ENCODE data around the gene TOMM6.

DNA sequence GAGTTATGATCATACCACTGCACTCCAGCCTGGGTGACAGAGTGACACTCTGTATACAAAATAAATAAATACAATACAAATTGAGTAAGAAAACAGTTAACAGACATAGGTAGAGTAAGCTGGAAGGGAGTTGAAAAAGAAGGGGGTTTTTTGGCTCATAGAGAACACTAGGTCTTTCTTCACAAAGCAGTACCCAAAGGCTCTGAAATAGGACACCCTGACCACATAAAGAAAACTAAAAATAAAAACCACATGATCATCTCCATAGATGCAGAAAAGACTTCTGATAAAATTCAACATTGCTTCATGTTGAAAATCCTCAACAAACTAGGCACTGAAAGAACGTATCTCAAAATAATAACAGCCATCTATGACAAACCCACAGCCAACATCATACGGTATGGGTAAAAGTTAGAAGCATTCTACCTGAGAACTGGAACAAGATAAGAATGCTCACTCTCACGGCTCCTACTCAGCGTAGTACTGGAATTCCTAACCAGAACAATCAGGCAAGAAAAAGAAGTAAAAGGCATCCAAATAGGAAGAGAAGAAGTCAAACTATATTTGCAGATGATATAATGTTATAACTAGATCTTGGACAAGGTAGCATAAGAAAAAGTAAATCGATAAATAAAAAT lies 48.6 kb downstream of the TOMM6 start:
- TF ChIP-seq POLR2AphosphoS5 (IDR thresholded peaks at IDR 0.05; ENCODE audit: low read depth, low read length) (no peak), EZH2phosphoT487 (IDR thresholded peaks at IDR 0.05; ENCODE audit: borderline replicate concordance, low read depth) (no peak), YY1 (IDR thresholded peaks at IDR 0.05; ENCODE audit: low read depth) (no peak), TAF1 (IDR thresholded peaks at IDR 0.05; ENCODE audit: borderline replicate concordance, low read depth, low read length) (no peak), GABPA (IDR thresholded peaks at IDR 0.05; ENCODE audit: low read depth) (no peak), TCF12 (IDR thresholded peaks at IDR 0.05) (no peak), RAD21 (IDR thresholded peaks at IDR 0.05; ENCODE audit: low read length) (no peak), CHD2 (IDR thresholded peaks at IDR 0.05; ENCODE audit: low read length, partially characterized antibody) (no peak)
- TF ChIP-seq, protein P1, sequence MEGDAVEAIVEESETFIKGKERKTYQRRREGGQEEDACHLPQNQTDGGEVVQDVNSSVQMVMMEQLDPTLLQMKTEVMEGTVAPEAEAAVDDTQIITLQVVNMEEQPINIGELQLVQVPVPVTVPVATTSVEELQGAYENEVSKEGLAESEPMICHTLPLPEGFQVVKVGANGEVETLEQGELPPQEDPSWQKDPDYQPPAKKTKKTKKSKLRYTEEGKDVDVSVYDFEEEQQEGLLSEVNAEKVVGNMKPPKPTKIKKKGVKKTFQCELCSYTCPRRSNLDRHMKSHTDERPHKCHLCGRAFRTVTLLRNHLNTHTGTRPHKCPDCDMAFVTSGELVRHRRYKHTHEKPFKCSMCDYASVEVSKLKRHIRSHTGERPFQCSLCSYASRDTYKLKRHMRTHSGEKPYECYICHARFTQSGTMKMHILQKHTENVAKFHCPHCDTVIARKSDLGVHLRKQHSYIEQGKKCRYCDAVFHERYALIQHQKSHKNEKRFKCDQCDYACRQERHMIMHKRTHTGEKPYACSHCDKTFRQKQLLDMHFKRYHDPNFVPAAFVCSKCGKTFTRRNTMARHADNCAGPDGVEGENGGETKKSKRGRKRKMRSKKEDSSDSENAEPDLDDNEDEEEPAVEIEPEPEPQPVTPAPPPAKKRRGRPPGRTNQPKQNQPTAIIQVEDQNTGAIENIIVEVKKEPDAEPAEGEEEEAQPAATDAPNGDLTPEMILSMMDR (IDR thresholded peaks at IDR 0.05), result no peak
- TF ChIP-seq, protein P2, sequence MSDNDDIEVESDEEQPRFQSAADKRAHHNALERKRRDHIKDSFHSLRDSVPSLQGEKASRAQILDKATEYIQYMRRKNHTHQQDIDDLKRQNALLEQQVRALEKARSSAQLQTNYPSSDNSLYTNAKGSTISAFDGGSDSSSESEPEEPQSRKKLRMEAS (IDR thresholded peaks at IDR 0.05; ENCODE audit: low read depth), result no peak
- TF ChIP-seq, protein P3, sequence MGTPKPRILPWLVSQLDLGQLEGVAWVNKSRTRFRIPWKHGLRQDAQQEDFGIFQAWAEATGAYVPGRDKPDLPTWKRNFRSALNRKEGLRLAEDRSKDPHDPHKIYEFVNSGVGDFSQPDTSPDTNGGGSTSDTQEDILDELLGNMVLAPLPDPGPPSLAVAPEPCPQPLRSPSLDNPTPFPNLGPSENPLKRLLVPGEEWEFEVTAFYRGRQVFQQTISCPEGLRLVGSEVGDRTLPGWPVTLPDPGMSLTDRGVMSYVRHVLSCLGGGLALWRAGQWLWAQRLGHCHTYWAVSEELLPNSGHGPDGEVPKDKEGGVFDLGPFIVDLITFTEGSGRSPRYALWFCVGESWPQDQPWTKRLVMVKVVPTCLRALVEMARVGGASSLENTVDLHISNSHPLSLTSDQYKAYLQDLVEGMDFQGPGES (IDR thresholded peaks at IDR 0.05; ENCODE audit: low read depth, low read length), result no peak
- TF ChIP-seq, protein P4, sequence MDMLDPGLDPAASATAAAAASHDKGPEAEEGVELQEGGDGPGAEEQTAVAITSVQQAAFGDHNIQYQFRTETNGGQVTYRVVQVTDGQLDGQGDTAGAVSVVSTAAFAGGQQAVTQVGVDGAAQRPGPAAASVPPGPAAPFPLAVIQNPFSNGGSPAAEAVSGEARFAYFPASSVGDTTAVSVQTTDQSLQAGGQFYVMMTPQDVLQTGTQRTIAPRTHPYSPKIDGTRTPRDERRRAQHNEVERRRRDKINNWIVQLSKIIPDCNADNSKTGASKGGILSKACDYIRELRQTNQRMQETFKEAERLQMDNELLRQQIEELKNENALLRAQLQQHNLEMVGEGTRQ (IDR thresholded peaks at IDR 0.05; ENCODE audit: borderline replicate concordance, low read depth, low read length), result no peak

All from SK-N-SH (cell line).